Right ventricle myocardium inferior (tissue), 1 donor: ENCODE data around the gene HS3ST5. TPM values are rescaled to one million over a fixed set of nuclear protein-coding genes. Genes with fewer than 3 reads are reported as not detected.
"Not testable (repeated sequence)": the region's sequence is repeated elsewhere in the genome, so short reads cannot be mapped to it uniquely, and the experiment has no call there.

Experiments used
- ATAC-seq: fragments of 200-7000 bp; cut with Tn5 transposase; one replicate; pipeline ENCODE4 v1.9.1; 2020; ENCODE audit warnings: mild to moderate bottlenecking, moderate library complexity
- DNase-seq: peaks from one replicate; pipeline ENCODE4 v3.0.0; 2021; ENCODE audit errors: missing footprints
- intact Hi-C: fragments of 100-400 bp; cut with DNase I; formaldehyde crosslinking; loops from one replicate; pipeline ENCODE4 v1.11.0; 2022
- total RNA-seq: library from RNA; stranded (reverse); fragmentation: NEBNext Ultra II Directional; extraction: Animal tissue kit (Norgen Biotek cat#: 25700); gene quantifications from one replicate; pipeline ENCODE4 v1.2.1, GENCODE V29; 2021
- donor health status: DM: no; HTN: yes; CAD: no; lungs with severe emphysema.

HS3ST5 gene
- total RNA-seq, 1 donor from 2014 or later: not detected

DNA sequence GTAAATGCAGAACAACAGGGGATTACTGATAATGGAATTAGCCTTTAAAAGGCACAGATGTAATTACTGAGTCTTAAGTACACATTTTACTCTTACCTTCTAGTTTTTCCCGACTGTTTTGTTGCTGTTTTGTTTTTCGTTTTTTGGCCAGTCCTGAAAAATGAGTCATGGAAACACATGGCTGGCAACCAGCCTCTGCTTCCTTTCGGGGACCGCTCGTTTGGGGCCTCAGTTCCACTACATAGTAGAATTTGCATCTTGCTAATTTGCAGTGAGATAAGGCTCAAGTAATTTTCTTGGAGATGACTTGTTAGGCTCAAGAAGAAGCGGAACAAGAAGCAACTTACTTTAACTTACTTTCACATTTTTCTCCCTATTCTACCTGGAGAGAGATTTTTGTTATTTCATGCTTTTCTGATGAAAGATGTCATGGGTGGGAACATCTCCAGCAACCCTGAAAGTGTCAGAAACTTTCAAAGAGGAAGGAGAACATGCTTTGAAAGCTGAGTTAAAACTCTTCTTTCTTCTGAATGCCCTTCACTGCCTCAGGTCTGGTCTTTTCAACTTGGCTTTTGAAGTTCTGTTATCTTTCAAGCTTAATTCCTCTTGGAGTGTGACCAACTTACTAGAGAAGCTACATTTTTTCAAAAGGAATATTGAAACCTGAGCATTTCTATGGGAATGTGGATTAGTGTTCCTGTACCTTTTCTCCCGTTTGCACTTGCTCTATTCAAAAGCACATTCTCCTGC, 300.4 kb downstream of the HS3ST5 start:
- intact Hi-C loops: no loop called here
- DNase-seq (no peak), ATAC-seq (no peak)

DNA sequence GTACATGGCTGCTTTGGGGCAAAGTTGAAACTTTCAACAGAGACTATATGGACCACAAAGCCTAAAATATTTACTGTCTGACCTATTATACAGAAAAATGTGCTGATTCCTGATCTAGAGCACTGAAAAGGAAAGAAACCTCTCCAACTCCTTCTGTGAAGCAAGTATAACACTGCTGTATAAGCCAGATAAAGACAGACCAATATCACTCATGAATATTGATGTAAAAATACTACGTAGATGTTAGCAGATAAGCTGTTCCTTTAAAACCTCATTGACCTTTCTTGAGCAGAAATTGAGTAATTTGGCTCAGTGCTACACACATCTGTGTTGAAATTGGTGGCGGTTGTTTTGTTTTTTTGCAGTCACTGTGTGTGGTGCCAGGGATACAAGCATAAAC, 302.0 kb downstream of the HS3ST5 start:
- DNase-seq (no peak), ATAC-seq (no peak)
- intact Hi-C loops: no loop called here

DNA sequence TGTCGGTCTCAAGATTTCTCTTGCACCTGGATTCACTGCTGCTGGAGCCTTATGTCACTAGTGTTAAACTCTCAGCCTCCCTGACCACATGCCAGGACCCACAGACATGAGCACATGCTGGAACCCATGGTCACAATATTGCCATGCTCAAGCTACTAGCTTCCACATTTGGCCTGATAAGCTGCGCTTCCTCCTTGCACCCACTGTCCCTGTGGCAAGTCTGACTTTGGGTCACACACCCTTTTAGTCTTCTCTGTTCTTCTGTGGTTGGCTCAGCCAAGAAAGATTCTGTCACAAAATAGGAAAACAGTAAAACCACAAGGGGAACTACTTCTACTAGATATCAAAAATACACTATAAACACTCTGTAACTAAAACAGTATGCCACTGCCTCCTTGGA, 303.0 kb downstream of the HS3ST5 start:
- DNase-seq (no peak), ATAC-seq (no peak)
- intact Hi-C loops: no loop called here

DNA sequence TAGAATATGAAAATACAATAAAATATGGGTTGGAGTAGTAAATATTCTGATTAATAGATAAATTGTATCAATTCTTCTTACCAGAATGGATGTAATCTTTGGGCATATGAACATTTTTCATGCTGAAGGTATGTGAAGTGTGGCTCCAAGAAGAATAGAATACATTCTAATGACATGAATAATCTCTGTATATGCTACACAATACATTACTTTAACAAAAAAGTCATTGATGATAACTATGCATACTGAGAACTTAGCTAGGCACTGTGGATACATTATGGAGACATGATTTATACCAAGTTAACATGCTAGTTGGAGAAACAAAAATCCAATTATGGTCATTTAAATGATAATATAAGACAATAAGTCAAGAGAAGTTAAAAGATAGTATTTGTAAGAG, 309.2 kb downstream of the HS3ST5 start:
- ATAC-seq: no peak
- intact Hi-C loops: no loop called here
- DNase-seq: no peak

DNA sequence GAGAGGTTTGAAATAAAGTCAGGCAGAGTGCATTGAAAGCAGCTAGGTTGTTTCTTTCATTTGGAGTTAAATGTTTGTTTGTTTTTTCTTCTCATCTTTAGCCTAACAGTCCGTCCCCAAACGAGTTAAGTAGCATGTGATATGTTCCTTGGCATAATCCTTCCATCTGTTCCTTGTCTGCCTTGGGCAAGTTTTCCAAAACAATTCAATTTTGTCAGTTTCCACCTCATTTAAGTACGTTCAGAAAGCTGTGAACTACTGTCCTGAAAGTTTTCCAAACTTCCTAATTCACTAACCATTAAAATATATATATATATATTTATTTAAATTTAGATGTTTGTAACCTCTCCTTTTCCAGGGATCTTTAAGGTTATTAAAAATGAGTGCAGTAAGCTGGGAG, 310.1 kb downstream of the HS3ST5 start:
- ATAC-seq: no peak
- DNase-seq: no peak
- intact Hi-C loops: no loop called here

DNA sequence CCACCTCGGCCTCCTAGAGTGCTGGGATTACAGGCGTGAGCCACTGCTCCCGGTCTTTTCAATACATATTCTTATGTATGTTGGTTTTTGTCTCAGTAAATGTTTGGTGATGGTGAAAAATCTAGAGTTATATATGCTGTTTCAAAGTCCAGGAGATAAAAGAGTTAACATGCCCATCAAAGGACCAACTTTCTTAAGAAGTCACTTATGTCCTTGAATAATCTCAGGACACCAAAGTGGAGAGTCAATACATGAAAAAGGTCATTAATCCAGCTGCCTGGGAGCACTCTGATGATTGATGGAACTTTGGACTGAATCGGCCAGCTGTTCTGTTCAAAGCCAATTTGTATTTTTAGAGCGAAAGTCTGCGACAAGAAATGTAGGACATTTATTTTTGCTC, 312.1 kb downstream of the HS3ST5 start:
- ATAC-seq (no peak), DNase-seq (no peak)
- intact Hi-C loops: no loop called here

DNA sequence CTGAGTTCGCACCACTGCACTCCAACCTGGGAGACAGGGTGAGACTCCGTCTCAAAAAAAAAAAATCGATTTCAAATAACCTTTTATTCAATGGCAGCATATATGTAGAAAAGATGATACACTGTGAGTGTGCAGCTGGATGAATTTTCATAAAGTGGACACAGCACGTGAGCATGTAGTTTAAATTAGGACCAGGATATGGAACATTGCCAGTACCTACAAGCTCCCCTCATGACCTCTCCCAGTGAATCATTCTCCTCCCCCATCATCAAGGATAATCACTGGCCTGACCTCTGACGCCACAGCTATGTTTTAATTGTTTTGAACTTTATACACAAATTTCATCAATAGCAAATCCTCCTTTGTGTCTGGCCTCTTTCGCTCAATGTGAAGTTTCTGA, 318.1 kb downstream of the HS3ST5 start:
- intact Hi-C loops: no loop called here
- ATAC-seq: no peak

DNA sequence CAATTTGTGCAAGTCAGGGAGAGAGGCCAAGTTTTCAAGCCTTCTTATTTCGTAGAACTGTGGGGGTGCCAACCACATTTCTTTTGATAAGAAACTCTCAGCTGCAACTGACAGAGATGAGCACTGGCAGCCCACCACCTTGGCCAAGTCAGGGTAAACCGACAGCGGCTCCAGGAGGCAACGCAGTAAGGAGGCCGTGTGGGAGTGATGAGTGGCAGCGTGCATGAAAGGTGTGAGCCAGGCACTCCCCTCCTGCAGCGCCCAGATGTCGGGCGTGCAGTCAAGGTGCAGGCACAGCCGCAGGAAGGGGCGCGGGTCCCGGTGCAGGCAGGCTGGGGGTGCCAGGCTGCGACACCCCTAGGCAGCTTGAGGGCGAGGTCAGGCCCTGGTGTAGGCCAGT, 322.6 kb downstream of the HS3ST5 start:
- ATAC-seq (no peak), DNase-seq (no peak)
- intact Hi-C loops: no loop called here

More for the DNA sequence above, 318.1 kb downstream of the HS3ST5 start:
- DNase-seq: no peak

DNA sequence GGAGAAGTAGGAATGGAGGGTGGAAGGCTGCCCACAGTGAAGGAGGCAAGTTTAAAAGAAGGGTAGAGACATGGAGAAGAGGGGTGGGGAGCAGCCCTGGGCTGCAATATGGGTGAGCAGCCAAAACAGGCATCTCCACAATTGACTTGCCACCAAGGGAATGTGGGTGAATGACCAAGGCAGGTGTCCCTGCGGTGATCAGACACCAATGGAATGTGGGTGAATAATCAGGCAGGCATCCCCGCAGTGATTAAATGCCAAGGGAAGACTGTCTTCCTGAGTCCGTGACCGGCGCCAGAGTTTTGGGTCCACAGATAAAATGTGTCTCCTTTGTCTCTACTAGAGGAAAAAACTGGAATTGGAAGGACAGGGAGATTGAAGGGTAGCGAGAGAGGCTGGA, 325.7 kb downstream of the HS3ST5 start:
- intact Hi-C loops: not testable (repeated sequence)

DNA sequence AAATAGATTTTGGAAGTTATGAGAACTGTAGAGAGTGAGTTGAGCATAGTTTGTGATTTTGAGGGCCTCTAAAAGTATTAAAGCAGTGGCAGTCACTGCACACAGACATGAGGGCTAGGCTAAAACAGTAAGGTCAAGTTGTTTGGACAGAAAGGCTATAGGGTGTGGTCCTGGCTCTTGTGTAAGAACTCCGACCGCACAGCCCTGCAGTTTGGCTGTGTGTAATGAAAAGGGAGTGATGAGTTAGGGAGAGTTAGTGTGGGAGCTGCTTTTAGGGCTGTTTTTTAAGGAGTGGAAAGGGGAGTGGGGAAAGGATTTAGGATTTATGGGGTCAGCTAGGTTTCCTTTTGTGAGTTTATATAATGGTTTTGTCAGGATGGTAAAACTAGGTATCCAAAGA, 328.7 kb downstream of the HS3ST5 start:
- intact Hi-C loops, ATAC-seq, DNase-seq: not testable (repeated sequence)

More for the DNA sequence above, 325.7 kb downstream of the HS3ST5 start:
- not testable (repeated sequence) for DNase-seq, ATAC-seq

DNA sequence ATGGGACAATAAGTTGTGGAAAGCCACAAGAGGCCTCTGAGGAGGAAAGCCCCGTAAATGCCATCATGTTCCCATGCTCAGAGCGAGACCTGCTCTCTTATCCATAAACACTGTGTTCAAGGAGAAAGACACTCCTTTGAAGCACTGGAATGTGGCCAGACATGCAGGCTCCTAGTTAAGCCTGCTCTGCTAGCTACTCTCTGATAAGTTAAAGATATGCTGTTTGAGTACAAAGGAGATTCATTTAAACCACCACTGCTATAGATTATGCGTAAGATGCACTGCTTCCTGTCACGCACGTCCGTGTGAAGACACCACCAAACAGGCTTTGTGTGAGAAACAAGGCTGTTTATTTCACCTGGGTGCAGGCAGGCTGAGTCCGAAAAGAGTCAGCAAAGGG, 331.3 kb downstream of the HS3ST5 start:
- intact Hi-C loops, ATAC-seq, DNase-seq: not testable (repeated sequence)

DNA sequence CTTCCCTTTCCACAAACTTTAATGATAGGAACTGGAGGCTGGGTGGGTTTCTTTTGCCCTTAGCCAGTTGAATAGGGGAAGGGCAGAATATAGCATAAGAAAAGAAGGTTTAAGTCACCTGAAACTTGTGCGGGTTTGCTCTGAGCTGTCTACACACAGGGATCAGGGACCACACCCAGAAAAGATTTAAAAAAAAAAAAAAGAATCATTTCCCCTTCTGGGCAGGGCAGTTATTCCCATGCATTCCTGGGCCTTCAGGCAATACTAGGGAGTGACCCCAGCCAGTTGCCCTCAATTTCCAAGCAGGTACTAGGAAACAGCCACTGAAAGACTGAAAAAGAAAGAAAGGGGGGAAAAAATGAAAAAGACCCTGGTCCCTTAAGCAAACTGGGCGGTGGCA, 332.3 kb downstream of the HS3ST5 start:
- DNase-seq (no peak), ATAC-seq (no peak)
- intact Hi-C loops: no loop called here

DNA sequence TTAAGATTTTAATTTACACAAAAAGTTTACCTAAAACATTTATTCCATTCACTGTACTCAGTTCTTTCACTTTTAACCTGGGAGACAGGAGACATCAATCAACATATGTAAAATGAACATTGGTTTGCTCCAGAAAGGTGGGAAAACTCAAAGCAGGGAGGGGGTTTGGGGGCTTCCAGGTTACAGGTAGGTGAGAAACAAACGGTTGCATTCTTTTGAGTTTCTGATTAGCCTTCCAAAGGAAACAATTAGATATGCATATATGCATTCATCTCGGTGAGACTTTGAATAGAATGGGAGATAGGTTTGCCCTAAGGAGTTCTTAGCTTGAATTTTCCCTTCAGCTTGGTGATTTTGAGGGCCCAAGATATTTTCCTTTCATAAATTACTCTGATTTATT, 333.6 kb downstream of the HS3ST5 start:
- ATAC-seq: no peak
- intact Hi-C loops: no loop called here
- no peak for DNase-seq

DNA sequence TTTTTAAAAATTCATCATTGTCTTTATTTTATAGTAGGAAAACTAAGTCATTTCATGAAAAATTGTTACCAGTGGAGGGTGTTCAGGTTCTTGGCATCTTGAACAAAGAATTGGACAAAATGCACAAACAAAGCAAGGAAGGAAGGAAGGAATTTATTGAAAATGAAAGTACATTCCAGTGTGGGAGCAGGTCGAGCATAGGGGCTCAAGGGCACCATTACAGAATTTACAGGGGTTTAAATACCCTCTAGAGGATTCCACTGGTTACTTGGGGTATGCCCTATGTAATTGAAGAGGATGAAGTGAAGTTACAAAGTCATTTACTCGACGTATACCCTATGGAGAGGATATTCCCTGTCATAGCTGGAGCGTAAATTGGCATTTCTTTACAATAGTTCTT, 334.5 kb downstream of the HS3ST5 start:
- DNase-seq (no peak), ATAC-seq (no peak)
- intact Hi-C loops: no loop called here

DNA sequence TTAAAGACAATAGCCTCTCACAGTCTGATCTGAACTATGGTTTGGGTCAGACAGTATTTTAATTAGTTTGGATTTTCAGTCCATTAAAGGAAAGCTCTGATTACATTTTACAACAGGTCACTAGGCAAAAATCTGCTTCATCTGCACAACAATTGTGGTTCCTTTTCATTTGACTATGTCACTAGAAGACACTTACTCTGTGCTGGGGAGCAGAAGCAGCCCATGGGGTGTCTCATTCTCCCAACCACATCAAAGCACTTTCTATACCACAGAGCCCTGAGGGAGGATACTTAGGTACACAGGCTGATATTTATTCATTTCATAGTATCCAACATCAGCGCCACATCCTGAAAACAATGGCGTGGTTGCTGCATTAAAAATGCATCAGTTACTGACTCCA, 335.3 kb downstream of the HS3ST5 start:
- DNase-seq (no peak), ATAC-seq (no peak)
- intact Hi-C loops: no loop called here
